Amniotic epithelial cell (primary cell): ENCODE measurements around the gene ARHGEF11.
"Not testable (repeated sequence)": the region's sequence is repeated elsewhere in the genome, so short reads cannot be mapped to it uniquely, and the experiment has no call there.

ENCODE experiments used
- DNase-seq: peaks from one replicate; pipeline ENCODE4 v3.0.0-alpha.2; 2010; ENCODE audit warnings: low read depth

Gene ARHGEF11

GRCh38 chr1:156930483-156930882, 115.1 kb downstream of the ARHGEF11 start:
- no peak for DNase-seq

GRCh38 chr1:156929596-156930238, 115.8 kb downstream of the ARHGEF11 start:
- no peak for DNase-seq

- no peak for DNase-seq
These were observed 117.4 kb downstream of the ARHGEF11 start for GRCh38 chr1:156928043-156928602.

- peak; percentile 56 for DNase-seq
These were observed 118.1 kb downstream of the ARHGEF11 start for GRCh38 chr1:156927215-156928042.

GRCh38 chr1:156926695-156927094, 118.8 kb downstream of the ARHGEF11 start:
- not testable (repeated sequence) for DNase-seq

DNA sequence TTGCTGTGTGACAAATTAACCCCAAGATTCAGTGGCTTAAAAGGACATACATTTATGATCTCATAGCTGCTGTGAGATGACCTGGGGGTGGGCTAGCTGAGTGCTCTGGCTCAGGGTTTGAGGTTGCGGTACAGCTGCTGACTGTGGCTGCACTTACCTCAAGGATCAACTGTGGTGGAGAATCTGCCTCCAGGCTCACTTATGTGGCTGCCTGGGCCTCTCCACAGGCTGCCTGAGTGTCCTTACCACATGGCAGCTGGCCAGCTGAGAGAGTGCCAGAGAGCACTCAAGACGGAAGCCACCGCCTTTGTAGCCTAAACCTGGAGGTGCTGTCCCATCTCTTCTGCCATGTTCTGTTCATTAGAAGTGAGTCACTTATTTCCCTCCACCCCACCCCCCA, 119.4 kb downstream of the ARHGEF11 start:
- DNase-seq = peak; percentile 61

DNA sequence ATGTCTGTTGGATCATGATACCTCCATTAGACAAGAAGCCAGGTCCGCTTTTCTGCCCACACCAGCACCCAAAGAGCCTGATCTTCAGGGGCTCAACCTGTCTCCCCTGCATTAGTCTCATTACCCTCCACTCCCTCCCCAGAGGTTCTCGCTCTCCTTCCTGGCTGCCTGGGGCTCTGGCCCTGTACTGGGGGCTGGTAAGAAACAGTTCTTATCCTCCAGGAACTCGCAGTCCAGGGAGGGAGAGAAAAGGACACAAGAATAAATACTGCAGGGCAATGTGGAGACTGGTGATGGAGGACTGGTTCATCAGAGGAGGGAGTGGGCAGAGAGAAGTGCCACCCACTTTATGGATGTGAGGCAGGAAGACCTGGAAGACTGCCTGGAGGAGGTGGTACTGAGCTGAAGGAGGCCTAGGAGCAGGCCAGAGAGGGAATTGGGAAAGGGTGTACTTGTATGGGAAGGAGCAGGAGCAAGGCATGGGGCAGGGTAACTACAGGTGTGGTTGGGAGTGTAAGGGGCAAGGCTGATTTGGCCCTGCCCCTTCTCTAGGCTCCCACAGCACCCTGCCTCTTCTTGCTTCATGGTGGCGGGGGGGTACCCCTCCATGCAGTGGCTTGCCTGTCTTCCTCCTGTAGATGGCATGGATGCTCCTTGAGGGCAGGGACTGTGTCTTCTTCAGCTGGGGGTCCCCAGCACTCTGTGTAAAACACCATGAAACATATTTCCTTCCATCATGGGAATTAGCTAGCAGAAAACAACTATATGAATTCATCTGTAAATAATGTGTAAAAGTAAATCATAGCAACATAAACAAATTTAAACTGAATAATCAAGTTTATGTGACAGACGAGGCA, 120.2 kb downstream of the ARHGEF11 start:
- DNase-seq = no peak

DNA sequence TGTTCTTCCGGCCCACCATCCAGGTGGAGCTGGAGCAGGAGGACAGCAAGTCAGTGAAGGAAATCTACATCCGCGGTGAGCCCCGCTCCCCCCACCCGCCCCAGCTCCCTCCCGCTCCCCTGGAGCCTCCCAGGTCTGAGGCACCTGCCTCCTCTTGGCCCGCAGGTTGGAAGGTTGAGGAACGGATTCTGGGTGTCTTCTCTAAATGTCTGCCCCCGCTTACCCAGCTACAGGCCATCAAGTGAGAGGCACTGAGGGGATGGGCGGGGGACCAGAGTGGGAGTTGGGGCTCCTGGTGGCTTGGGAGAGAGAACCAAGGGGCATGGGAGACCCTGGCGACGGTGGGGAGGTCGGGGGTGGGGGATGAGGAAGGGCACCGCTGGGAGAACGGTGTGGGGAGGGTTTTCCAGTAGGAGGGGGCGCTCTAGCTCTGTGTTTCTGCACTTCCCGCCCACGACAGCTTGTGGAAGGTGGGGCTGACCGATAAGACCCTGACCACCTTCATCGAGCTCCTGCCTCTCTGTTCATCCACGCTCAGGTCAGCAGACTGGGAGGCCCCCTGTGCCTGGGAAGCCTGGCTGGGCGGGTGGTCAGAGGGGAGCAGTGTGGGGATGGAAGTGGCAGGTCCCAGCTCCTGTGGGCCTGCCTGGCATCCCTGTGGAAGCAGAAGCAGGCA, 120.9 kb downstream of the ARHGEF11 start:
- DNase-seq = no peak

GRCh38 chr1:156923670-156924477, 121.7 kb downstream of the ARHGEF11 start:
- DNase-seq = no peak

DNA sequence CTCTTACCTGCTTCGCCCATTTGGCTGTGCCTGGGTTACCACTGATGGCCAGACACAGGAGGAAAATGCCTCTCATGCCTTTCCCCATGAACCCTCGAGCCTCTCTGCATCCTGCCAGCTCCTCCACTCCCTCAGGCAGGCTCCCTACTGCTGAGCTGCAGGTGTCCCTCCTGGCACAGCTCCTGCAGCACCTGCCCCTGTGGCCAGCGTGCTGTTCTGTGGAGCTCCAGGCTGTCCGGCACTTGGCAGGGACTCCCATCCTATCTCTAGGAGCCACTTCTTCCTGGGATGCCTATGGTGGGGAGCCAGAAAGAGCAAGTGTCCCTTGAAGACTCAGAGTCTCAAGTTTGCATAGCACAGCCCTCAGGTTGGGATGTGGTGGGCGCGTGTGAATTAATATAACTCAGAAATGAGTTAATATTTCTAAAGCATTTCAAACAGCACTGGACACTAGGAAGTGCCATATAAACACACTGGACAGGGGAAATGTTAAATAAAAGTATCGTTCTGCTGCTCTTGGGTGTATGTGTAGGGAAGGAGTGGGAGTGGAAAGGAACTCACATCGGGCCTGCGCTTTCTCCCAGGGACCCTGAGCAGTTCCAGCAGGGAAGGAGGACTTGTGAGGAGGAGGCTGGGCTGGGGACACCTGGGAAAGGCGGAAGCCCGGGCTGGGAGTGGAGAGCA, 122.4 kb downstream of the ARHGEF11 start:
- no peak for DNase-seq

DNA sequence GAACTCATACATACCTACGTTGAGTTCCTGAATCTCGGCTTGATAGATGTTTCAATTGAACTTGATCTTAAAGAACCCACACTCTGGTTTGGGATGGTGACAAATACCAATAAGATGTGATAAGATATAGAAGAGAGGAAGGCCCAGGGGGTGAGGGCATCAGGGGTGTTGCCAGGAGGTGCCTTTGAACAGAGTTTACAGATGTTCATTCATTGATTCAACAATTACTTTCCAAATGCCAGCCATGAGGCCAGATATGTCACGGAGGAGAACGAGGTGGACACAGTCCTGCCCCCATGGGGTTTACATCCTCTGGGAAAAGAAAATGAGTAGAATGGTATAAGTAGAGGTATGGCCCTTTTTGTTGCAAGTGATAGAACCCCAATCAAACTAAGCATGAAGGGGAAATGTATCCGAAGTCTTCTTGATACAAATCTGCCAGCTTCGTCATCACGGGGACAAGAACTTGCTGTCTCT, 124.5 kb downstream of the ARHGEF11 start:
- no peak for DNase-seq

GRCh38 chr1:156920233-156921052, 125.1 kb downstream of the ARHGEF11 start, which contains the start of gene LRRC71:
Gene LRRC71, plus strand, starts transcription at chr1:156920632. Its CDS starts 172 bp downstream, at chr1:156920804.
- DNase-seq = peak; percentile 52

DNA sequence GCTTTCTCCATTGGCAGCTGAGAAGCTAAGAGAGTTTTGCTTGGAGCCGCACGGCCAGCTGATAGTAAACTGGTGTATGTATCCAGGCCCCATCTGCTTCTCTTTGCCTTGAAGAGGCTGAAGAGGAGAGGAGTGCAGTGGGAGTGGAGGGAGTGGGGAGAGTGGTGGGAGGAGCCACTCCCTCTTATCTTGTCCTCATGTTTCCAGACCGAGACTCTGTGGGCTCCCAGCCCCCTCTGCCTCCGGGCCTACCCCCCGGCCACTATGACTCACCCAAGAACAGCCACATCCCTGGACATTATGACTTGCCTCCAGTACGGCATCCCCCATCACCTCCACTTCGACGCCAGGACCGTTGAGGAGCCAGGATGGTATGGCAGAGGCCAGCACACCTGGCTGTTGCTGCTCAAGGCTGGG, 131.1 kb downstream of the ARHGEF11 start:
- peak; percentile 92 for DNase-seq

- DNase-seq = no peak
These were observed 131.6 kb downstream of the ARHGEF11 start for GRCh38 chr1:156913809-156914387.

- DNase-seq = no peak
These were observed 132.4 kb downstream of the ARHGEF11 start for GRCh38 chr1:156912861-156913808.

GRCh38 chr1:156912310-156912709, 133.2 kb downstream of the ARHGEF11 start:
- DNase-seq = no peak

DNA sequence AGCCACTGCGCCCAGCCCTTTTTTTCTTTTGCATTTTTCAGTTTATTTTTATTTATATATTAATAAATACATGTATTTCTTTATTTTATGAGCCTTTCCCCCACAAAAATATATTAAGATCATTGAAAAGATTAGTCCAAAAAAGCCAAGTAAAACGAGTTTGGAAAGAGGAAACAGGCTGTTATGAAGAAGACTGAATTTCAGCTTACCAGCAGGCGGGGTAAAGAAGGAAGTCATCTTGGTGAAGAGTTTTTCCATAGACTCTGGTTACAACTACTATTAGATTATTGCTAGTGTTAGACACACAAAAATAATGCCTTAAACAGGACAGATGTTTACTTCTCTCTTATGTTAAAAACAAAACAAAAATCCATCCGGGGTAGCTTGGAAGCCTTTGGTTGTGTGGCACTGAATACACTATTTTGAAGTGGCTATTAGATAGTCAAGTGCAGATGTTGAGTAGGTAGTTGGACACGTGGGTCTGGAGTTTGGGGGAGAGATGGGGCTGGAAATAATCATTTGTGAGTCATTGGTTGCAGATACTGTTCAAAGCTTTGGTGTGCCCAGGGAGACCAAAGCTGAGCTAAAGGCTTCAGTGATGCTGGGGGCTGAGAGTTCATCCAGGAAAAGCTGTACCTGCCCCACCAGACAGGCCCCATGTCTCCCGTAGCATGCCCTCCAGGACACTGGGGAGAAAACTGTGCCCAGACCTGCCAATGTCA, 133.8 kb downstream of the ARHGEF11 start:
- DNase-seq = no peak
